Measurements from ENCODE around the gene OAS3. TPM values are rescaled to one million over a fixed set of nuclear protein-coding genes. Genes with fewer than 3 reads are reported as not detected.

Gene OAS3
- total RNA-seq, 1 donor from 2014 or later: 26.4 TPM

DNA sequence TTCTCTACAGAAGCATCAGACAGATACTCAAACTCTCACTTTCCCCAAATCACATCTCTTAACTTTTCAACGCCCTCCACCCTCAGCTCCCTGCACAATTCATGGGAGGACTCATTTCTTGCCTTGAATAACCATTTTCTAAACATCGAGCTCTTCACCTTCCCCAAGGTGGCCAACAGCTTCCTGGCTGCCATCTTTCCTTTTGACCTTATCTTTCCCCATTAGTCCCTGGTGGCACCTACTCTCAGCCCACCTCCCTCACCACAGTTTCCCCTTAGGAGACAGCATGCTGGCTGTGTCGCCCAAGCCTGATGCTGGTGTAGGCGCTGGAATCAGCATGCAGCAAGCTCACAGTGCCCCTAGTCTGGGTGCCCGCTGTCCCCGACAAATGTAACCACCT lies 39.9 kb upstream of the OAS3 start:
- peaks cover 4% of the 10 kb centered on the region for H3K27me3 ChIP-seq (ENCODE audit: control insufficient read depth, insufficient read depth, low read length)
- H3K4me3 ChIP-seq (ENCODE audit: low read depth, low read length): no peak overlapping the region
- no peak for DNase-seq (ENCODE audit: low read depth)
- H3K36me3 ChIP-seq (ENCODE audit: control insufficient read depth, insufficient read depth, low read length): no peaks in the 10 kb centered on the region
- TF ChIP-seq CTCF (IDR thresholded peaks at IDR 0.05; ENCODE audit: insufficient read depth, low read length, poor library complexity, severe bottlenecking): no peak

GRCh38 chr12:112900298-112901145 lies 37.8 kb upstream of the OAS3 start:
- DNase-seq (ENCODE audit: low read depth): no peak
- no peak overlapping the region for H3K4me3 ChIP-seq (ENCODE audit: low read depth, low read length)
- H3K36me3 ChIP-seq (ENCODE audit: control insufficient read depth, insufficient read depth, low read length): no peaks in the 10 kb centered on the region
- H3K27me3 ChIP-seq (ENCODE audit: control insufficient read depth, insufficient read depth, low read length): peaks cover 4% of the 10 kb centered on the region
- TF ChIP-seq CTCF (IDR thresholded peaks at IDR 0.05; ENCODE audit: insufficient read depth, low read length, poor library complexity, severe bottlenecking): peak; percentile 69

DNA sequence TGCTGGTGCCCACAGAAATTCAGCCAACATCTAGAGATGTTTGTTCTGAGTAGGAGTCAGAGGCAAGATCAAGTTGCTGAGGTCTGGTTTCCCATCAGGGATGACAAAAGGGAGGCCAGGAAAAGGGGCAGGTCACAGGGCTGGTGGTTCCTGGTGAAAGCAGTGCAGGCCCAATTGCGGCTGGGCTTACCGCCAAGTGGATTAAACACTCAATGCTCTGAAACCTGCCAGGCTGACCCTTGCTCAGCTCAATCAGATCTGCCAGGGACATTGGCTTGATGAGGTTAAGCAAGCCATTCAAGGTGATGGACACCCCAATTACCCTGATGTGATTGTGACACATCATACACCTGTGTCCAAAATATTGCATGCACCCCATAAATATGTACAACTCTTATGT lies 37.0 kb upstream of the OAS3 start:
- H3K27me3 ChIP-seq (ENCODE audit: control insufficient read depth, insufficient read depth, low read length): peaks cover 4% of the 10 kb centered on the region
- H3K36me3 ChIP-seq (ENCODE audit: control insufficient read depth, insufficient read depth, low read length): no peaks in the 10 kb centered on the region
- no peak overlapping the region for H3K4me3 ChIP-seq (ENCODE audit: low read depth, low read length)
- no peak for DNase-seq (ENCODE audit: low read depth)
- TF ChIP-seq CTCF (IDR thresholded peaks at IDR 0.05; ENCODE audit: insufficient read depth, low read length, poor library complexity, severe bottlenecking): no peak

GRCh38 chr12:112904571-112904970 lies 33.7 kb upstream of the OAS3 start:
- no peak for TF ChIP-seq CTCF (IDR thresholded peaks at IDR 0.05; ENCODE audit: insufficient read depth, low read length, poor library complexity, severe bottlenecking)
- Histone ChIP-seq H3K27me3 (ENCODE audit: control insufficient read depth, insufficient read depth, low read length) (no peaks in the 10 kb centered on the region), H3K4me3 (ENCODE audit: low read depth, low read length) (no peak overlapping the region), H3K36me3 (ENCODE audit: control insufficient read depth, insufficient read depth, low read length) (no peaks in the 10 kb centered on the region)
- no peak for DNase-seq (ENCODE audit: low read depth)

DNA sequence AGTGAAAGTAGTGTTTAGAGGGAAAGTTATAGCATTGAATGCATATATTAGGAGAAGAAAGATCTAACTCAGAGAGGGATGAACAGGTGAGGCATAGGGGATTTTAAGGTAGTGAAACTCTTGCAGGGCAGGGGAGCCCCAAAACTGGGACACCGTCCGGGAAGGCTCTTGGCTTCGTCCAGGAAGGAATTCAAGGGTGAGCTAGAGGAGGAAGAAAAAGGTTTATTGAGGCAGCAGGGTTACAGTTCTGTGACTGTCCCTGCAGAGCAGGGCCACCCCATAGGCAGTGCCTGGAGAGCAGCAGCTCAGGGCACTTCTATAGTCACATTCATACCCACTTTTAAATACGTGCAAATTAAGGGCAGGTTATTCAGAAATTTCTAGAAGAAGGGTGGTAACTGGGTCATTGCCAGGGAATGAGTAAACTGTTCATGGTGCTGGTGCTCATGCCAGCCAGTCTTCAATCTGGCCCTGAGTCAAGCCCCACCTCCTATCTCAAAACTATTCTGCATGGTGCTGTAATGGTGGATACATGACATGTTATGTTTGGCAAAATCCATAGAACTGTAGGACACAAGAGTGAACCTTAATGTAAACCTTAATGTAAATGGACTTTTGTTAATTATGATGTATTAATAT lies 32.7 kb upstream of the OAS3 start:
- no peak for TF ChIP-seq CTCF (IDR thresholded peaks at IDR 0.05; ENCODE audit: insufficient read depth, low read length, poor library complexity, severe bottlenecking)
- Histone ChIP-seq H3K36me3 (ENCODE audit: control insufficient read depth, insufficient read depth, low read length) (no peaks in the 10 kb centered on the region), H3K4me3 (ENCODE audit: low read depth, low read length) (no peak overlapping the region), H3K27me3 (ENCODE audit: control insufficient read depth, insufficient read depth, low read length) (no peaks in the 10 kb centered on the region)
- no peak for DNase-seq (ENCODE audit: low read depth)
